Right lobe of liver (tissue), 4 donors: Measurements from ENCODE around the gene LYST.

Experiments
- CTCF ChIP-seq, 4 donors: fragments of 200-600 bp in 3 of 4; fragments of 450-650 bp in 1 of 4; IDR thresholded peaks; one replicate each; pipeline versions ENCODE4 v1.5.1 to v1.8.0; 2016 to 2022; ENCODE audit warnings: antibody characterized with exemption in 4 of 4, mild to moderate bottlenecking in 2 of 4
- POLR2A ChIP-seq: fragments of 450-650 bp; IDR thresholded peaks from one replicate; pipeline ENCODE4 v1.6.1; 2017; ENCODE audit warnings: antibody characterized with exemption, mild to moderate bottlenecking
- donor health status: DM: no; HTN: no; CAD: no.
- donor health status: DM: no; HTN: no; CAD: no.
- donor health status: DM: no; HTN: yes; CAD: no.

- TF ChIP-seq CTCF (IDR thresholded peaks at IDR 0.05) (no peak), POLR2A (no peak)
Measured at GRCh38 chr1:235910357-235911299, 43.9 kb upstream of the LYST start.
